Hepatocyte (in vitro differentiated cells): ENCODE results near the gene PRR35. TPM values are rescaled to one million over a fixed set of nuclear protein-coding genes. Genes with fewer than 3 reads are reported as not detected.
"Not testable (repeated sequence)": the region's sequence is repeated elsewhere in the genome, so short reads cannot be mapped to it uniquely, and the experiment has no call there.

ENCODE experiments used
- DNase-seq: peaks from one replicate; pipeline ENCODE4 v3.0.0-alpha.2; 2016; ENCODE audit warnings: low spot score
- H2AFZ ChIP-seq: fragments of 200-600 bp; sonication (generic); 2 replicates; pipeline ENCODE4 v1.6.0; 2016; ENCODE audit warnings: antibody characterized with exemption, mild to moderate bottlenecking
- H3K27ac ChIP-seq: fragments of 200-600 bp; sonication (generic); 2 replicates; pipeline ENCODE4 v1.5.1; 2016; ENCODE audit warnings: mild to moderate bottlenecking
- H3K27me3 ChIP-seq: fragments of 200-600 bp; sonication (generic); 2 replicates; pipeline ENCODE4 v1.6.1; 2016
- H3K36me3 ChIP-seq: fragments of 200-600 bp; sonication (generic); replicated peaks from 2 replicates; pipeline ENCODE4 v1.5.1; 2016; ENCODE audit warnings: low read depth; ENCODE audit not compliant: insufficient read depth
- H3K4me1 ChIP-seq: fragments of 200-600 bp; sonication (generic); 2 replicates; pipeline ENCODE4 v1.5.1; 2016; ENCODE audit warnings: mild to moderate bottlenecking, moderate library complexity; ENCODE audit not compliant: insufficient read depth
- H3K4me2 ChIP-seq: fragments of 200-600 bp; sonication (generic); 2 replicates; pipeline ENCODE4 v1.6.0; 2016
- H3K4me3 ChIP-seq: fragments of 200-600 bp; sonication (generic); 2 replicates; pipeline ENCODE4 v1.5.1; 2016; ENCODE audit warnings: mild to moderate bottlenecking
- H3K79me2 ChIP-seq: fragments of 200-600 bp; sonication (generic); 2 replicates; pipeline ENCODE4 v1.6.0; 2017; ENCODE audit warnings: mild to moderate bottlenecking
- H3K9me2 ChIP-seq: fragments of 200-600 bp; sonication (generic); replicated peaks from 2 replicates; pipeline ENCODE4 v1.6.0; 2017; ENCODE audit warnings: mild to moderate bottlenecking; ENCODE audit not compliant: insufficient read depth
- H3K9me3 ChIP-seq: fragments of 200-600 bp; sonication (generic); 2 replicates; pipeline ENCODE4 v1.5.1; 2016; ENCODE audit warnings: low read depth, mild to moderate bottlenecking
- H4K20me1 ChIP-seq: fragments of 200-600 bp; sonication (generic); 2 replicates; pipeline ENCODE4 v1.6.0; 2016; ENCODE audit warnings: mild to moderate bottlenecking; ENCODE audit not compliant: insufficient read depth, poor library complexity, severe bottlenecking
- EZH2 ChIP-seq: fragments of 200-600 bp; sonication (generic); IDR thresholded peaks from 2 replicates; pipeline ENCODE4 v1.6.1; 2016; ENCODE audit warnings: antibody characterized with exemption, mild to moderate bottlenecking, borderline replicate concordance
- EZH2phosphoT487 ChIP-seq: fragments of 200-600 bp; sonication (generic); IDR thresholded peaks from one replicate; pipeline ENCODE4 v1.6.1; 2018; ENCODE audit warnings: antibody characterized with exemption, mild to moderate bottlenecking, low read depth, moderate library complexity; ENCODE audit not compliant: unreplicated experiment, severe bottlenecking
- WGBS: methylation state at CpG from one replicate; pipeline ENCODE4 v1.1.6; 2016; ENCODE audit warnings: low lambda C conversion rate; ENCODE audit errors: missing lambda C conversion rate; 5-methylcytosine and 5-hydroxymethylcytosine counted together
- polyA plus RNA-seq: library from polyadenylated mRNA; unstranded; fragments of >200 nt; fragmentation: Nextera tagmentation; extraction: Ambion mirVana; gene quantifications from 2 replicates; pipeline ENCODE4 v1.2.1, GENCODE V29; 2016
- total RNA-seq: library from RNA; depleted of rRNA; stranded (reverse); fragments of >200 nt; gene quantifications from 2 replicates; pipeline ENCODE4 v1.2.3, GENCODE V29; 2014
- TF ChIP-seq, protein P1 (sequence below): fragments of 200-600 bp; sonication (generic); IDR thresholded peaks from 2 replicates; pipeline ENCODE4 v1.5.1; 2016; ENCODE audit warnings: antibody characterized with exemption, mild to moderate bottlenecking; ENCODE audit not compliant: poor library complexity

Gene PRR35
- total and polyA plus RNA-seq, 2 experiments from 2014 or later: not detected

- Histone ChIP-seq H4K20me1 (peaks cover 23% of the 10 kb centered on the region), H3K9me3 (no peaks in the 10 kb centered on the region)
Observed at GRCh38 chr16:595942-596735, 35.9 kb downstream of the PRR35 start.

GRCh38 chr16:596736-597060 is 36.5 kb downstream of the PRR35 start:
- Histone ChIP-seq H3K79me2 (peaks cover 87% of the 10 kb centered on the region), H3K4me3 (no peak overlapping the region), H3K9me2 (no peaks in the 10 kb centered on the region), H3K9me3 (no peaks in the 10 kb centered on the region), H3K4me1 (peaks cover 34% of the 10 kb centered on the region), H3K27me3 (no peaks in the 10 kb centered on the region), H2AFZ (no peak overlapping the region), H4K20me1 (peaks cover 25% of the 10 kb centered on the region), H3K36me3 (no peaks in the 10 kb centered on the region), H3K4me2 (no peak overlapping the region), H3K27ac (no peak overlapping the region)
- TF ChIP-seq, protein P1, sequence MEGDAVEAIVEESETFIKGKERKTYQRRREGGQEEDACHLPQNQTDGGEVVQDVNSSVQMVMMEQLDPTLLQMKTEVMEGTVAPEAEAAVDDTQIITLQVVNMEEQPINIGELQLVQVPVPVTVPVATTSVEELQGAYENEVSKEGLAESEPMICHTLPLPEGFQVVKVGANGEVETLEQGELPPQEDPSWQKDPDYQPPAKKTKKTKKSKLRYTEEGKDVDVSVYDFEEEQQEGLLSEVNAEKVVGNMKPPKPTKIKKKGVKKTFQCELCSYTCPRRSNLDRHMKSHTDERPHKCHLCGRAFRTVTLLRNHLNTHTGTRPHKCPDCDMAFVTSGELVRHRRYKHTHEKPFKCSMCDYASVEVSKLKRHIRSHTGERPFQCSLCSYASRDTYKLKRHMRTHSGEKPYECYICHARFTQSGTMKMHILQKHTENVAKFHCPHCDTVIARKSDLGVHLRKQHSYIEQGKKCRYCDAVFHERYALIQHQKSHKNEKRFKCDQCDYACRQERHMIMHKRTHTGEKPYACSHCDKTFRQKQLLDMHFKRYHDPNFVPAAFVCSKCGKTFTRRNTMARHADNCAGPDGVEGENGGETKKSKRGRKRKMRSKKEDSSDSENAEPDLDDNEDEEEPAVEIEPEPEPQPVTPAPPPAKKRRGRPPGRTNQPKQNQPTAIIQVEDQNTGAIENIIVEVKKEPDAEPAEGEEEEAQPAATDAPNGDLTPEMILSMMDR: no peak
- TF ChIP-seq EZH2 (no peak), EZH2phosphoT487 (no peak)
- no peak for DNase-seq
- 95% methylated on average over 12 of the region's 12 CpGs for WGBS

More at GRCh38 chr16:595942-596735, 35.9 kb downstream of the PRR35 start:
- TF ChIP-seq EZH2 (no peak), EZH2phosphoT487 (no peak)
- TF ChIP-seq, protein P1: no peak
- H3K79me2 ChIP-seq: peaks cover 89% of the 10 kb centered on the region
- H2AFZ ChIP-seq: no peak overlapping the region
- H3K27ac ChIP-seq: no peak overlapping the region
- H3K36me3 ChIP-seq: no peaks in the 10 kb centered on the region
- H3K4me2 ChIP-seq: no peak overlapping the region
- no peaks in the 10 kb centered on the region for H3K27me3 ChIP-seq
- no peaks in the 10 kb centered on the region for H3K9me2 ChIP-seq
- no peak for DNase-seq
- no peak overlapping the region for H3K4me3 ChIP-seq
- peaks cover 40% of the 10 kb centered on the region for H3K4me1 ChIP-seq
- 97% methylated on average over 32 of the region's 34 CpGs for WGBS

DNA sequence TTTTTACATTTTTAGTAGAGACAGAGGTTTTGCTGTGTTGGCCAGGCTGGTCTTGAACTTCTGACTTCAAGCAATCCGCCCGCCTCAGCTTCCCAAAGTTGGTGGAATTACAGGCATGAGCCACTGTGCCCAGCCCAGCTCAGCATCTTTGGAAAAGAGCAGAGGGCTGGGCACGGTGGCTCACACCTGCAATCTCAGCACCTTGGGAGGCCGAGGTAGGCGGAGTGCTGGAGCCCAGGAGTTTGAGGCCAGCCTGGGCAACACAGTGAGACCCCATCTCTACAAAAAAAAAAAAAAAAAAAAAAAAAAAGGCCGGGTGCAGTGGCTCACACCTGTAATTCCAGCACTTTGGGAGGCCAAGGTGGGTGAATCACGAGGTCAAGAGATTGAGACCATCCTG is 37.5 kb downstream of the PRR35 start:
- Histone ChIP-seq H3K4me1 (peaks cover 25% of the 10 kb centered on the region), H4K20me1 (peaks cover 25% of the 10 kb centered on the region)

DNA sequence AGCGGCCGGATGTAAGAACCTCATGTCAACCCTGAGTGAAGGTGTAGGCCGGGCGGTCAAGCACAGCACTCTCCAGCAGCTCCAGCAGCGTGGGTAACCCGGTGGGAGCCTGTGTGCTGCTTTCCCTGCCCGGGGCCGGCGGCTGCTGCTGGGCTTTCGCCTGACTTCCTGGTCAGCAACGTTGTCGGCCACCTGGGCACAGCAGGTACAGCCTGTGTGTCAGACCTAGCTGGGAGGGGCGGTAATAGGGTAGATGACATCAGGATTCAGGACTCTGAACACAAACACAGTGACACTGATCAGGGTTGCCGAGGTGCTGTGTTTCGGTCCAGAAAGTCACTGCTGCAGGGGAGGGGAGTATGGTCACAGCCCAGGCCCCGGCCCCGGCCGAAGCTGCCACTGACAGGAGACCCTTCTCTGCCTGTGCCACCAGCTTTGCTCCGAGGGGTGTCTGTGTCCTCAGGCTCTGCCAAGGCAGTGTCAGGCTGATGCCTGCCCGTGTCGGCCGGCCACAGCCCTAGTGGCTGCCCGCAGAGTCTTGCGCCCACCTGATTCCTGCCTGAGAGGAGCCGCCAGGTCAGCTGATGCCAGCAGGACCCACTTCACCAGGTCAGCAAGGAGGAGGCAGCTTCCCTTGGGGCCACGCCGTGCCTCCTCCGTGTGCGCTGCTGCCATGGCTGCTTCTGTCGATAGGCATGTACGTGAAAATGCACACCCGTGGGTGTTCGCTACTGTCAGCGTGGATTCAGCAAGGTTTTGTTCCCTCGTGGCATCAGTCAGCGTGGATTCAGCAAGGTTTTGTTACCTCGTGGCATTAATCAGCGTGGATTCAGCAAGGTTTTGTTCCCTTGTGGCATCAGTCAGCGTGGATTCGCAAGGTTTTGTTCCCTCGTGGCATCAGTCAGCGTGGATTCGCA is 38.9 kb downstream of the PRR35 start:
- TF ChIP-seq EZH2phosphoT487: no peak
- TF ChIP-seq EZH2: no peak
- TF ChIP-seq, protein P1: no peak
- 97% methylated on average over 38 of the region's 43 CpGs for WGBS

More for the DNA sequence above, 37.5 kb downstream of the PRR35 start:
- not testable (repeated sequence) for H3K9me2 ChIP-seq, H3K9me3 ChIP-seq, DNase-seq, H3K27me3 ChIP-seq, H3K4me3 ChIP-seq, H2AFZ ChIP-seq, H3K27ac ChIP-seq, H3K36me3 ChIP-seq, H3K4me2 ChIP-seq
- H3K79me2 ChIP-seq: peaks cover 87% of the 10 kb centered on the region
- 100% methylated on average over 6 of the region's 7 CpGs for WGBS

More for the DNA sequence above, 38.9 kb downstream of the PRR35 start:
- Histone ChIP-seq H3K36me3 (no peaks in the 10 kb centered on the region), H3K4me1 (peaks cover 13% of the 10 kb centered on the region), H3K4me3 (no peak overlapping the region), H3K9me2 (no peaks in the 10 kb centered on the region), H3K4me2 (no peak overlapping the region), H3K27me3 (no peaks in the 10 kb centered on the region), H4K20me1 (peaks cover 29% of the 10 kb centered on the region), H3K9me3 (no peaks in the 10 kb centered on the region), H2AFZ (no peak overlapping the region), H3K79me2 (peaks cover 93% of the 10 kb centered on the region), H3K27ac (no peak overlapping the region)
- DNase-seq: peak; percentile 37
